Head of caudate nucleus (tissue), 42 donors: ENCODE results near the gene CLEC14A.

ENCODE experiments used
- DNase-seq, 42 donors: peaks; one replicate each; pipeline versions ENCODE4 v3.0.0 to v3.0.0-alpha.2; 2020 to 2021; ENCODE audit warnings: mixed read lengths in 7 of 42
- intact Hi-C: fragments of 100-400 bp; cut with DNase I; formaldehyde crosslinking; loops from one replicate; pipeline ENCODE4 v1.15.0; 2022

Gene CLEC14A, protein sequence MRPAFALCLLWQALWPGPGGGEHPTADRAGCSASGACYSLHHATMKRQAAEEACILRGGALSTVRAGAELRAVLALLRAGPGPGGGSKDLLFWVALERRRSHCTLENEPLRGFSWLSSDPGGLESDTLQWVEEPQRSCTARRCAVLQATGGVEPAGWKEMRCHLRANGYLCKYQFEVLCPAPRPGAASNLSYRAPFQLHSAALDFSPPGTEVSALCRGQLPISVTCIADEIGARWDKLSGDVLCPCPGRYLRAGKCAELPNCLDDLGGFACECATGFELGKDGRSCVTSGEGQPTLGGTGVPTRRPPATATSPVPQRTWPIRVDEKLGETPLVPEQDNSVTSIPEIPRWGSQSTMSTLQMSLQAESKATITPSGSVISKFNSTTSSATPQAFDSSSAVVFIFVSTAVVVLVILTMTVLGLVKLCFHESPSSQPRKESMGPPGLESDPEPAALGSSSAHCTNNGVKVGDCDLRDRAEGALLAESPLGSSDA

GRCh38 chr14:38255673-38256532, at the start of gene CLEC14A:
CLEC14A (minus strand) TSS chr14:38256093; CDS start chr14:38256022, 71 bp downstream.
- DNase-seq = peak in 20 of 42 donors; percentile 1 to 44 (median 19)
- intact Hi-C loops = no loop called here

- intact Hi-C loops = no loop called here
- no peak for DNase-seq
Measured at GRCh38 chr14:38302966-38303365, 47.1 kb upstream of the CLEC14A start.

- no peak for DNase-seq
- intact Hi-C loops = no loop called here
Measured at GRCh38 chr14:38302034-38302433, 46.1 kb upstream of the CLEC14A start.

GRCh38 chr14:38297681-38298080, 41.8 kb upstream of the CLEC14A start:
- no peak for DNase-seq
- intact Hi-C loops = no loop called here

DNA sequence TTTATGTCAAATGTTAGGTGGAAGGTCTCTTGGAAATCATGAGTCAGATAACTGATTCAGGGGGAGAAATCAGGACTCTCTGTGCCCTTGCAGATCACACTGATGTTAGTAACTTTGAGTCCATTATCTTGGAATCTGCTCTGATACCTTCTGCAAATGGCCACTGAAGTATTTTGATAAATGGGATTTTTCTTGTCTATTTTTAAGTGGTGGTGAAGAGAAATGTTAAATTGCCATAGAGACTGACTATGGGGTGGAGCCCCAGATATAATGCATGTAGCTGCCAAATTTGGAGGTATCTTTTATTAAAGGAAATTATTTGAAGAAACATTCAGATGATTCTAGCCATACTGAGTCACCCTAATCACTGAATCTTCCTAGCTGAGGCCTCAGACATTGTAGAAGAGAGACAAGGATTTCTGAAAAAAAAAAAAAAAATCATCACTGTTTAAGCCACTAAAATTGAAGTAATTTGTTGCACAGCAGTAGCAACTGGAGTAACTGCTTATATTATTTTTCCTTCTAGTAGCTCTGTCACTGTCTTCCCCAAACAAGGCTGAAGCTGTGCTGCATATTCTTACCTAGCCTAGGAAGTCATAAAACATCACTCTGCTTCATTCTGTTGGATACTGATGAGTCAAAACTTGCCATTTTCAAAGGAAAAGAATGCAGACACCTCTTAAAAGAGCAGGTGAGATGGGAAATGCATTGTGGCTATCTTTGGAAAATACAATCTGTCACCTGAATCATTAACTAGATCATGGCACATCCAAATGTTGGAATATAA, 36.0 kb upstream of the CLEC14A start:
- intact Hi-C loops = no loop called here
- no peak for DNase-seq

DNA sequence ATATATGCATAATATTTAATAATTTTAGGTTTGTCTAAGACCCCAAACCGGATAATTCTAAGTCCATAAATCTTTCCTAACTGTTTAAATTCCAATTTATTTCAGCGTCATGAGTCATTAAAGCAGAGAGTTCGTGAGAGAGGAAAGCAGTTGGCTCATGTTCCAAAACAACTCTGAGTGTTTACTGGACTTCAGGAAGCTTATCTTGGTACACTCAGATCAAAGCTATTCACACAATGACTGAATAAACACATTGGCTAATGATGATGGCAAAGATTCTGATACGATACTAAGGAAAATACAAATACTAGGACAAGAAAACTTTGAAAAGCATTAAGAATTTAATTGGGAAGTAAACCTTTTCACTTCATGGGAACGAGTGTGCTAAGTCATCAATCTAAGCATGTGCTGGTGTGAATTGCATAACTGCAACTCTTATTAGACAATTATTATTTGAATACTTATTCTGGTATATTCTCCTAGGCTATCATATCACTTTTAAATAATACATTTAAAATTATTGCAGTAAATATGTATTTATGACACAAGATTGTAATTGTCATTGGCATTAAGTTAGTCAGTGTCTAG, 34.8 kb upstream of the CLEC14A start:
- no peak for DNase-seq
- intact Hi-C loops = no loop called here

GRCh38 chr14:38286452-38286851, 30.6 kb upstream of the CLEC14A start:
- intact Hi-C loops = no loop called here

GRCh38 chr14:38285962-38286361, 30.1 kb upstream of the CLEC14A start:
- DNase-seq = no peak
- intact Hi-C loops = no loop called here

More at GRCh38 chr14:38286452-38286851, 30.6 kb upstream of the CLEC14A start:
- DNase-seq = no peak

DNA sequence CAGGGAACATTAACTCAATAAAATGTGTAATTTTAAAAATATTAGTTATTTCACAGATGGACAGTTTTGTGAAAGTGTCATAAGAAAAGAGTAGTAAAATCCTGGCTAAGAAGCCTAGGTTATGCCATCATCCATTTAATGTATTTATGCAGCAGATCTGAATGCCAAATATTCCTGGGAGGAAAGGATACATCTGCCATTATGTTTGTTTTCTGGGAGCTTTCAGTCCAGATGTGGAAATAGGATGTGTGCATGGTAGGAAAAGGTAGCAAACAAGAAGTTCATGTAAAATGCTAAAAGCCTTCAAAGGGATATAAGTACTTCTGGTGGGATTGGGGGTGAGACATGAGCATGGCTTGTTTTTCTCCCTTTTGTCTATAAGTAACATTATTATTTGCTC, 27.0 kb upstream of the CLEC14A start:
- intact Hi-C loops = no loop called here
- DNase-seq = no peak

DNA sequence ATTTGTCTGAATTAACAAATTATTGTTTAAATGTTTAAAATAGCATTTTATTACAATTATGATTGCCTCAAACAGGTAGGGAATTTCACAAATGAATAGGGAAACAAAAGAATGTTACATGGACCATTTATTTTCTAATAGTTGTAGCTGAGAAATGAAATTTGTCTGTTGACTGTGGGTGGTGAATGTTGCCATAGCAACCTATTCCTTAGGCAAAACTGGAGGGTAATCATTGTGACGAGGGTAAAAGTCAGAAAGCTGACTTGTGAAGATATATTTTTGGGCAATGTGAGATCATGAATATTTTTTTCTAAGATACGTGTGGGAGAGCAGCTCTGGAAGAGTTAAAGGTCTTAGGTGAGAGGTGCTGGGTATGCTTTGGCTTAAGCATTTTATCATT, 24.2 kb upstream of the CLEC14A start:
- intact Hi-C loops = no loop called here

DNA sequence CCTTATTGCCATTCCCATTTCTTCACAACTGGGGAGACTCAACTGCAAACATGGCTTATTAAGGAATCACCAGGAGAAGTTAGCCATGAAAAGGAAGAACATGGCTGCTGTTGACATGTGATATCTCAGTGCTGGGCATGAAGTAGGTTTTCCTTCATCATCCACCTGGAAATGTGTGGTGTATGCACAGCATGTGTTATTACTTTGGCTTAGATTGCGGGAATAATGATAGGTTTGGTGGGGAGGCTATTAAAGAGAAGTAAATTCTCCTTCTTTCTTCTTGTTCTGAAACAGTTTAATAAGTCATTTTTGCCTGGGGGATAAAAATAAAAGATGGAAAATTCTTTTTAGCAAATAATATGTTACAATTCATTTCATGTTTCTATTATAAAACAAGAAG, 23.7 kb upstream of the CLEC14A start:
- DNase-seq = no peak
- intact Hi-C loops = no loop called here

More for the DNA sequence above, 24.2 kb upstream of the CLEC14A start:
- DNase-seq = peak in 3 of 42 donors; percentile 2 to 8 (median 8)

- DNase-seq = no peak
- intact Hi-C loops = no loop called here
Measured at GRCh38 chr14:38278035-38278434, 22.1 kb upstream of the CLEC14A start.

DNA sequence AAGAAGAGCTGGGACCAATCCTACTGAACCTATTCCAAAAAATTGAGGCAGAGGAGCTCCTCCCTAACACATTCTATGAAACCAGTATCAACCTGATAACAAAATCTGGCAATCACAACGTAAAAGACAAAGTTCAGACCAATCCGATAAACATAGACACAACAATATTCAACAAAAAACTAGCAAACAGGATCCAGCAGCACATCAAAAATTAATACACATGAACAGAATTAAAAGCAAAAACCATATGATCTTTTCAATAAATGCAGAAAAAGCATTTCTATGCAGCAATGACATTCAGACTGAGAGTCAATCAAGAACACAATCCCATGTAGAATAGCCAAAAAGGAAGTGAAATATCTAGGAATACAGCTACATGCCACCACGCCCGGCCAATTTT, 7.0 kb upstream of the CLEC14A start:
- intact Hi-C loops = no loop called here

GRCh38 chr14:38261620-38262019, 5.7 kb upstream of the CLEC14A start:
- intact Hi-C loops = no loop called here
- DNase-seq = no peak

More for the DNA sequence above, 7.0 kb upstream of the CLEC14A start:
- DNase-seq = no peak

- intact Hi-C loops = no loop called here
- no peak for DNase-seq
Measured at GRCh38 chr14:38257507-38257906, 1.6 kb upstream of the CLEC14A start.

GRCh38 chr14:38256533-38256840, 594 bp upstream of the CLEC14A start:
- no peak for DNase-seq
- intact Hi-C loops = no loop called here

DNA sequence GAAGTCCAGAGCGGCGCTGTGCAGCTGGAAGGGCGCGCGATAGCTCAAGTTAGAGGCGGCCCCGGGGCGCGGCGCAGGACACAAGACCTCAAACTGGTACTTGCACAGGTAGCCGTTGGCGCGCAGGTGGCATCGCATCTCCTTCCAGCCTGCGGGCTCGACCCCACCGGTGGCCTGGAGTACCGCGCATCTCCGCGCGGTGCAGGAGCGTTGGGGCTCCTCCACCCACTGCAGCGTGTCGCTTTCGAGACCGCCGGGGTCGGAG, 553 bp downstream of the CLEC14A start:
- peak in 17 of 42 donors; percentile 1 to 43 (median 17) for DNase-seq
- intact Hi-C loops = no loop called here

- intact Hi-C loops = no loop called here
- peak in 13 of 42 donors; percentile 2 to 40 (median 15) for DNase-seq
Measured at GRCh38 chr14:38254571-38255407, 1.1 kb downstream of the CLEC14A start.
